LNCaP clone FGC (cell line): ENCODE results near the gene SLC10A3.

ENCODE experiments used
- DNase-seq: peaks from one replicate; pipeline ENCODE4 v3.0.0-alpha.2; 2011; ENCODE audit warnings: low read depth
- H3K4me3 ChIP-seq: 2 replicates; pipeline ENCODE4 v1.5.1; 2011; ENCODE audit warnings: mild to moderate bottlenecking, low read depth, low read length, control low read depth
- CTCF ChIP-seq: IDR thresholded peaks from 2 replicates; pipeline ENCODE4 v1.5.1; 2012; ENCODE audit warnings: mild to moderate bottlenecking; ENCODE audit not compliant: control insufficient read depth, insufficient read depth; ENCODE audit errors: extremely low read depth

Gene SLC10A3

GRCh38 chrX:154481911-154482601 lies 8.4 kb downstream of the SLC10A3 start:
- no peak for TF ChIP-seq CTCF
- H3K4me3 ChIP-seq = no peak overlapping the region
- no peak for DNase-seq

GRCh38 chrX:154481195-154481594 lies 9.2 kb downstream of the SLC10A3 start:
- no peak for DNase-seq
- H3K4me3 ChIP-seq = no peak overlapping the region
- no peak for TF ChIP-seq CTCF

GRCh38 chrX:154478728-154479622 lies 11.5 kb downstream of the SLC10A3 start, which contains the start of gene LAGE3:
Gene LAGE3, minus strand, starts transcription at chrX:154479281. Its CDS starts 366 bp downstream, at chrX:154478915.
- peak within 1 kb of the TSS; percentile 67 for H3K4me3 ChIP-seq
- peak; percentile 61 for DNase-seq
- TF ChIP-seq CTCF = no peak

- DNase-seq = no peak
- TF ChIP-seq CTCF = no peak
- H3K4me3 ChIP-seq = peak overlapping the region; percentile 67
Measured at GRCh38 chrX:154477891-154478477, 12.4 kb downstream of the SLC10A3 start.

- no peak for DNase-seq
- no peak for TF ChIP-seq CTCF
- H3K4me3 ChIP-seq = no peak overlapping the region
Measured at GRCh38 chrX:154476821-154477220, 13.6 kb downstream of the SLC10A3 start.

GRCh38 chrX:154473683-154474082 lies 16.7 kb downstream of the SLC10A3 start:
- no peak overlapping the region for H3K4me3 ChIP-seq
- TF ChIP-seq CTCF = no peak

More at GRCh38 chrX:154473683-154474082, 16.7 kb downstream of the SLC10A3 start:
- no peak for DNase-seq
